Osteoblast (primary cell): ENCODE data around the gene ATP8A1. TPM values are rescaled to one million over a fixed set of nuclear protein-coding genes. Genes with fewer than 3 reads are reported as not detected.

Experiments
- DNase-seq: peaks from one replicate; pipeline ENCODE4 v3.0.0; 2011; ENCODE audit warnings: low spot score, mixed read lengths; ENCODE audit not compliant: insufficient read length; ENCODE audit errors: missing footprints
- H2AFZ ChIP-seq: 2 replicates; pipeline ENCODE4 v1.6.0; 2011; ENCODE audit warnings: mild to moderate bottlenecking, low read length
- H3K27ac ChIP-seq: 2 replicates; pipeline ENCODE4 v1.5.1; 2011; ENCODE audit warnings: mild to moderate bottlenecking, low read depth, low read length, moderate library complexity
- H3K27me3 ChIP-seq: 2 replicates; pipeline ENCODE4 v1.6.0; 2012; ENCODE audit warnings: mild to moderate bottlenecking, control low read depth, inconsistent platforms, low read length, moderate library complexity; ENCODE audit not compliant: insufficient read depth
- H3K36me3 ChIP-seq: 2 replicates; pipeline ENCODE4 v1.5.1; 2011; ENCODE audit warnings: mild to moderate bottlenecking, low read length, control low read depth, moderate library complexity; ENCODE audit not compliant: insufficient read depth
- H3K4me1 ChIP-seq: 2 replicates; pipeline ENCODE4 v1.5.1; 2011; ENCODE audit warnings: mild to moderate bottlenecking, low read length, control low read depth, moderate library complexity; ENCODE audit not compliant: insufficient read depth
- H3K4me2 ChIP-seq: 2 replicates; pipeline ENCODE4 v1.6.0; 2011; ENCODE audit warnings: mild to moderate bottlenecking, low read length; ENCODE audit not compliant: insufficient read depth
- H3K4me3 ChIP-seq: fragments of 200-600 bp; sonication (generic); 3 replicates; pipeline ENCODE4 v1.5.1; 2012; ENCODE audit warnings: mild to moderate bottlenecking, low read length, inconsistent platforms; ENCODE audit not compliant: insufficient read depth
- H3K79me2 ChIP-seq: 2 replicates; pipeline ENCODE4 v1.6.0; 2012; ENCODE audit warnings: mild to moderate bottlenecking, low read length, control low read depth, inconsistent platforms; ENCODE audit not compliant: insufficient read depth
- H3K9me3 ChIP-seq: 2 replicates; pipeline ENCODE4 v1.5.1; 2011; ENCODE audit warnings: low read depth, low read length, control low read depth
- H4K20me1 ChIP-seq: 2 replicates; pipeline ENCODE4 v1.6.0; 2012; ENCODE audit warnings: mild to moderate bottlenecking, low read length, control low read depth; ENCODE audit not compliant: insufficient read depth
- CTCF ChIP-seq: IDR thresholded peaks from 2 replicates; pipeline ENCODE4 v1.5.1; 2011; ENCODE audit warnings: mild to moderate bottlenecking, low read depth, low read length, moderate library complexity; ENCODE audit errors: extremely low read depth
- total RNA-seq: library from RNA; depleted of rRNA; stranded (reverse); fragments of >200 nt; gene quantifications from 2 replicates; pipeline ENCODE4 v1.2.3, GENCODE V29; 2012

The ATP8A1 gene
- total RNA-seq, 1 donor: 2.5 TPM

DNA sequence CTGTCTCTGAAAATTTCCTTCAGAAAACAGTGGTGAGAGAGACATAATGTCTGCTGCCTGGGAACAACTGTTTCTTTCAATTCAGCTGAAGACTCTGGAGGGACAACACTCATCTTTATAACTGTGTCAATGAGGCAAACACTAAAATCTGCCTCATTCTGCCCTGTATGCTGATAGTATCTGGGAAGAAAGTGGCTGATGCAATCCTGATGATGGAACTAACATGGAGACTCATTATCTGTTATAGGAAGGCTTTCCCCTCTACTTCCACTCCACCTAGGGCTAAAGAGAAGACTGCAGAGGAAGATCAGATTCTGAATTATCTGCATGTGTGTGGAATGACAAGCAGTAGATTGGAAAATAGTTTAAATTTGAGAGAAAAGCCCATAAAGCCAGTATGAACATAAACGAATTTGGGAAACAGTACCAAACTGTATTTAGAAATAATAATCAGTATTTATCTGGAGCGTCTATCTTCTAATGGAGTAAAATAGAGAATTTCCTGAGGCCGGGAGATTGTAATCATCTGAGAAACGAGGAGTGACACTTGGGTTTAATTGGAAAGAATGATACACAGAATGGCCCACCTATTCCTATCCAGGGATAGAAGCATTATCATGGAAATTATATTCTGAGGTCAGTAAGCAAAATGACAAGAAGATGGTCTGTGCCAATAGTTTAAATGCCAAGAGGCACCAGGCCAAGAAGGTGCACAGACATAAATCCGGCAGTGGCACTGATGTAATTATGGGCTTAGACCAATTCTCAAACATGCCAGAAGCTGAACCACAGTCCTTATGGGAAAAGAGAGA, 174.2 kb downstream of the ATP8A1 start:
- H2AFZ ChIP-seq: no peak overlapping the region
- no peak for TF ChIP-seq CTCF
- H3K9me3 ChIP-seq: no peaks in the 10 kb centered on the region
- H3K36me3 ChIP-seq: no peaks in the 10 kb centered on the region
- no peaks in the 10 kb centered on the region for H3K79me2 ChIP-seq
- H3K27me3 ChIP-seq: no peaks in the 10 kb centered on the region
- no peak overlapping the region for H3K27ac ChIP-seq
- H3K4me2 ChIP-seq: no peak overlapping the region
- no peaks in the 10 kb centered on the region for H4K20me1 ChIP-seq
- no peak for DNase-seq
- H3K4me3 ChIP-seq: no peak overlapping the region
- H3K4me1 ChIP-seq: no peaks in the 10 kb centered on the region

- H3K9me3 ChIP-seq: no peaks in the 10 kb centered on the region
- no peaks in the 10 kb centered on the region for H3K79me2 ChIP-seq
- no peak for DNase-seq
- no peaks in the 10 kb centered on the region for H3K36me3 ChIP-seq
- H2AFZ ChIP-seq: no peak overlapping the region
- no peaks in the 10 kb centered on the region for H3K27me3 ChIP-seq
- H3K27ac ChIP-seq: no peak overlapping the region
- no peaks in the 10 kb centered on the region for H4K20me1 ChIP-seq
- TF ChIP-seq CTCF: no peak
- no peak overlapping the region for H3K4me3 ChIP-seq
- H3K4me1 ChIP-seq: no peaks in the 10 kb centered on the region
- H3K4me2 ChIP-seq: no peak overlapping the region
Observed at GRCh38 chr4:42480717-42481116, 176.2 kb downstream of the ATP8A1 start.

GRCh38 chr4:42480281-42480680, 176.6 kb downstream of the ATP8A1 start:
- Histone ChIP-seq H3K27ac (no peak overlapping the region), H4K20me1 (no peaks in the 10 kb centered on the region), H3K4me2 (no peak overlapping the region), H3K9me3 (no peaks in the 10 kb centered on the region), H2AFZ (no peak overlapping the region), H3K36me3 (no peaks in the 10 kb centered on the region), H3K4me1 (no peaks in the 10 kb centered on the region), H3K27me3 (no peaks in the 10 kb centered on the region), H3K79me2 (no peaks in the 10 kb centered on the region), H3K4me3 (no peak overlapping the region)
- TF ChIP-seq CTCF: no peak
- no peak for DNase-seq

- H3K9me3 ChIP-seq: no peaks in the 10 kb centered on the region
- no peak overlapping the region for H3K4me2 ChIP-seq
- H3K79me2 ChIP-seq: no peaks in the 10 kb centered on the region
- no peak for TF ChIP-seq CTCF
- no peaks in the 10 kb centered on the region for H3K4me1 ChIP-seq
- DNase-seq: no peak
- H3K36me3 ChIP-seq: no peaks in the 10 kb centered on the region
- H3K4me3 ChIP-seq: no peak overlapping the region
- H3K27me3 ChIP-seq: no peaks in the 10 kb centered on the region
- H4K20me1 ChIP-seq: no peaks in the 10 kb centered on the region
- no peak overlapping the region for H3K27ac ChIP-seq
- H2AFZ ChIP-seq: no peak overlapping the region
Observed at GRCh38 chr4:42478946-42479345, 178.0 kb downstream of the ATP8A1 start.
